Activated CD4-positive, alpha-beta T cell treated with anti-CD3 and anti-CD28 coated beads, Interleukin-2, amount 10 ng/mL, durations not matched to agents 24 days and 14 days (primary cell): ENCODE results near the gene ENOSF1. TPM values are rescaled to one million over a fixed set of nuclear protein-coding genes. Genes with fewer than 3 reads are reported as not detected.

Experiments used
- DNase-seq: peaks from one replicate; pipeline ENCODE4 v3.0.0; 2022
- H3K27ac Mint-ChIP-seq: one replicate; pipeline ENCODE4 v1.8.0; 2022; ENCODE audit warnings: mild to moderate bottlenecking, mixed read lengths
- H3K27me3 Mint-ChIP-seq: one replicate; pipeline ENCODE4 v1.8.0; 2022; ENCODE audit warnings: mixed read lengths
- H3K36me3 Mint-ChIP-seq: one replicate; pipeline ENCODE4 v1.8.0; 2022; ENCODE audit warnings: low read depth, mild to moderate bottlenecking, mixed read lengths
- H3K4me1 Mint-ChIP-seq: one replicate; pipeline ENCODE4 v1.8.0; 2021; ENCODE audit warnings: mixed read lengths
- H3K4me3 Mint-ChIP-seq: one replicate; pipeline ENCODE4 v1.8.0; 2022; ENCODE audit warnings: mild to moderate bottlenecking, moderate library complexity, mixed read lengths
- H3K9me3 Mint-ChIP-seq: one replicate; pipeline ENCODE4 v1.8.0; 2021; ENCODE audit warnings: mixed read lengths
- intact Hi-C: fragments of 100-400 bp; cut with micrococcal nuclease; formaldehyde crosslinking; loops from one replicate; pipeline ENCODE4 v1.15.1; 2023
- total RNA-seq: library from RNA; stranded (reverse); gene quantifications from 2 replicates; pipeline ENCODE4 v1.2.3, GENCODE V29; 2022

Gene ENOSF1
- total RNA-seq, 1 donor from 2014 or later = 91.8 TPM

DNA sequence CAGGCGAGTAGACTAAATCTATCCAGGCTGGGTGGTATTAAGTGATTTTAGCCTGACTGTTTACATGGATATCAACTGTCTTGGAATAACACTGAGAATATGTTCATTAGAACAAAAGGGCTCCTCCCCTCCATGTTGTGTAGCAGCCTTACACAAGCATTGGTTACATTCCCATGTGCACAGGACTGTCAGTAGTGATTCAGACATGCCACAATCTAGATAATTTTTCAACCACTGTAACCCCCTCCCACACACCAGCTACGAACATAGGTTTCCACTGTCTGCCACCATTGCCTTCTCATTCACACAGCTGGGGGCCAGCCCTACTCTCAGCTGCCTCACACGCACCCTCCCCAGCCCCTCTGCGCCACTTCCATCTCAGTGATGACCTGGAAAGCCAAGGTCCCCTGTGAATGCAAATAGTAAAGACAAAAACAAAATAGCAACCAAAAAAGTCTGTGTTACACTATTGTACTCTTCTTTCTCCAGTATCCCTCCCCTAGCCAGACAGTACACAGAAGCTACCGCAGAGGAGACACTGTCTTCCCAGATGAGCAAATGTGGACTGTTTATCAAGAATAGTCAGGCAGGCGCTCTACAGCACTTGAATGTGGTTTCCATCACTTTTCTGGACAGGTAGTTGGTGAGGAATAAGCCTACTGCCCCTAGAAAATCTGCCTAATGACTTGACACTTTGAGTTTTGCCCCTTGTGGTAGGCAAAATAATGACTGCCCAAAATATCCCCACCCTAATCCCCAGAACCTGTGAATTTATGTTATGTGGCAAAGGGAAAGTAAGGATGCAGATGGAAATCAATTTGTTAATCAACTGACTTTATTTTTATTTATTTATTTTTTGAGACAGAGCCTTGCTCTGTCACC lies 82.9 kb downstream of the ENOSF1 start:
- Mint-ChIP-seq H3K4me3 (no peak overlapping the region), H3K27ac (no peak overlapping the region), H3K27me3 (peaks cover 26% of the 10 kb centered on the region), H3K9me3 (no peaks in the 10 kb centered on the region), H3K36me3 (no peaks in the 10 kb centered on the region), H3K4me1 (peaks cover 5% of the 10 kb centered on the region)
- intact Hi-C loops = no loop called here
- DNase-seq = no peak

DNA sequence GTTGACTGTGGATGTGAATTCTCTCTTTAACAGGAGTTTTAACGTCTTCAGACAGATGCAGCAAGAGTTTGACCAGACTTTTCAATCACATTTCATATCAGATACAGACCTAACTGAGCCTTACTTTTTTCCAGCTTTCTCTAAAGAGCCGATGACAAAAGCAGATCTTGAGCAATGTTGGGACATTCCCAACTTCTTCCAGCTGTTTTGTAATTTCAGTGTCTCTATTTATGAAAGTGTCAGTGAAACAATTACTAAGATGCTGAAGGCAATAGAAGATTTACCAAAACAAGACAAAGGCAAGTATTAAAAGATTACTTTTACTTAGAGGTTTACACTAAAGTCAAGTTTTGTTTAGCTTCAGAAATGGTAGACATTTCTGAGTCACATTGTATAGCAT lies 85.2 kb downstream of the ENOSF1 start:
- Mint-ChIP-seq H3K27ac (no peak overlapping the region), H3K27me3 (peaks cover 33% of the 10 kb centered on the region), H3K4me3 (no peak overlapping the region), H3K4me1 (peaks cover 7% of the 10 kb centered on the region), H3K36me3 (no peaks in the 10 kb centered on the region), H3K9me3 (no peaks in the 10 kb centered on the region)
- intact Hi-C loops = no loop called here
- no peak for DNase-seq

DNA sequence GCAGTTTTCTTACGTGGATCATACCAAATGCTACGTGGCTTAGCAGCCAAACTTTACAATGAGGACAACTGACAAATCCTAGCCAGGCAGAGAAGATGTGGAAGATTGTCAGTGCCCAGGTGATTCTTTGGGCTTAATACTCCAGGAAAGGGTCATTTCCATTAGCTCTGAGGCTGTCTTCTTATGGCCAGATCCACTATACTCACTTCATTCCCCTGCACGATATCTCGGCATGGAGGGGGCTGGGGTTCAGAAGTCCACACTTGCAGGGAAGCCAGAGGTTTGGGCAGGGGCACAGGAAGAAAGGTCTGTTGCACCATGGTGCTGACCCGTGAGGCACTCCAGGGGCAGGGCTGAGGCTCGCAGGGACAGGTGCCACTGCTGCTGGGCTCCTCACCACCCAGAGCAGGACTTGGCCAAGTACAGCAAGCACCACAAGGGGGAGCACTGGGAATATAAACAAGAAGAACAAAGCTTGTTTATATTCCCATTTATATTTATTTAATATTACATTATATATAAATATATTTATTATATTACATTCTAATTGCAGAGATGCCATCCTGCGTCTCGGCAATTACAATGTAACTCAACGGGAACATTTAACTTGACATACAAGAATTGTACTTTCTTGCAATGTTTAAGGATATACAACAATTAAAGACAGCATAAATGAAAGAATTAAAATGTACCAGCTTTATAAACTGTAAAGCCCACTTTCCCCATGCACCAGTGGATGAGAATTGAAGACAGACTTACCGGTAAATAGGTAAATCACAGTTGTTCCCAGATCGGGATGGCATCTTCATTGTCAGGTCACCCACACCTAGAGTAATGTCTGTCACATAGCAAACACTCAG lies 88.4 kb downstream of the ENOSF1 start:
- Mint-ChIP-seq H3K27me3 (peaks cover 41% of the 10 kb centered on the region), H3K9me3 (no peaks in the 10 kb centered on the region), H3K4me3 (no peak overlapping the region), H3K4me1 (peaks cover 2% of the 10 kb centered on the region), H3K36me3 (no peaks in the 10 kb centered on the region), H3K27ac (no peak overlapping the region)
- intact Hi-C loops = loop anchor here (1.0 to 5.0 kb wide), 4 partner anchors 33 to 215 kb away; partner anchors contain the start of genes ENOSF1 and TYMS
- peak; percentile 89 for DNase-seq

DNA sequence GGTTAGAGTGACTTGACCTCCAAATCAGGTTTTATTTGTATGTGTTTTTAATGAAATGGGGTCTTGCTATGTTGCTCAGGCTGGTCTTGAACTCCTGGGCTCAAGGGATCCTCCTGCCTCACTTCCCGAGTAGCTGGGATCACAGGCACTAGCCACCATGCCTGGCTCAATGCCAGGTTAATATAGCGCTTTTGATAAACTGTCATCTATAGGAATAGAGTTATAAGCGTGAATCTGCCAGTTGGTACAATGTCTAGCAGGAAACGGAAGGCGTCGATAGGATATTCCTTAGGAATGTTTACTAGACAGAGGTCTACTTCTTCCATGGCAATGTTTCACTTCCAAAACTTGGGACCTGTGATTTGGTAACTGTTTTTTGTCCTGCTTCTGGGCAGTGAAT lies 90.1 kb downstream of the ENOSF1 start:
- H3K27me3 Mint-ChIP-seq = peaks cover 44% of the 10 kb centered on the region
- H3K4me1 Mint-ChIP-seq = peaks cover 2% of the 10 kb centered on the region
- H3K27ac Mint-ChIP-seq = no peak overlapping the region
- intact Hi-C loops = loop anchor here (5.0 kb wide), 2 partner anchors 35 to 90 kb away; partner anchors contain the start of genes ENOSF1 and TYMS
- no peak overlapping the region for H3K4me3 Mint-ChIP-seq
- no peaks in the 10 kb centered on the region for H3K36me3 Mint-ChIP-seq
- H3K9me3 Mint-ChIP-seq = no peaks in the 10 kb centered on the region
- no peak for DNase-seq

DNA sequence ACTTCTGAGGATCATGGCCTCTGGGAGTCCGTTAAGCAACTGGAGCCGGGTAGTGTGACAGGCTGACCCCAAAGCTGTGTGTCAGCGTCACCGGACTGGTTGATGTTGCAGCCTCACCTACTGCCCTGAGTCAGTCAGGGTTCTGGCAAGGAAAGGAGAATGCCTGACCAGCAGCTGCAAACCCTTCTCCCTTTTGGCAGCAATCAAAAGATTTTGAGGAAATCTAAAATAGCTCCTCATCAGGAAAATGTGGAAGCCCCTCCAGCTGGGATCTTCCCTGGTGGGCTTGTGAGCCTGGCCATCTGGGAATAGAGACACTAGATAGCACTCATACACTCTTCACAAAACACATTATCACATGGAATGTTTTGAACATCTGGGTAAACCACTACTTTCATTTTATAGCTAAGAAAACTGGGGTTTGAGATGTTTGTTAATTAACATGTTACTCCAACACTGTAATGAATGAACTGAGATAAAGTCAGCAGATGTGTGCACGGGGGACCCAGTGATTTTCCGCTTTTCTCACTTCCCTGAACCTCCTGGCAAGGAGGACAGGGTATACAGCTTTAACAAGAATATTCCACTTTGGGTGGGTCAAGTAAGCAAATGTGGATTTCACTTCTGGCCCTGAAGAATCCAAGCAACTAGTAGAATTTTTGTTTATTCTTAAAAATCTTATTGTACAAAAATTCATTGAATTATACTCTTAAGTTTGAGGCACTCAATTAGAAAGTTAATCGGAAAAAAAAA lies 91.0 kb downstream of the ENOSF1 start:
- peaks cover 2% of the 10 kb centered on the region for H3K4me1 Mint-ChIP-seq
- H3K27me3 Mint-ChIP-seq = peaks cover 41% of the 10 kb centered on the region
- DNase-seq = no peak
- H3K27ac Mint-ChIP-seq = no peak overlapping the region
- H3K4me3 Mint-ChIP-seq = no peak overlapping the region
- intact Hi-C loops = loop anchor here (5.0 kb wide), 2 partner anchors 36 to 91 kb away; partner anchors contain the start of genes ENOSF1 and TYMS
- no peaks in the 10 kb centered on the region for H3K9me3 Mint-ChIP-seq
- no peaks in the 10 kb centered on the region for H3K36me3 Mint-ChIP-seq

Other genes starting within 250 kb of the ENOSF1 start
- not detected in 2 replicates for gene COLEC12, start 211.9 kb downstream of the ENOSF1 start, total RNA-seq
- not detected in 2 replicates for gene CETN1, start 132.2 kb downstream of the ENOSF1 start, total RNA-seq
- gene CLUL1, start 115.6 kb downstream of the ENOSF1 start, total RNA-seq = not detected in 2 replicates
- gene TYMS, start 55.0 kb downstream of the ENOSF1 start, total RNA-seq = 269 and 276 TPM in 2 replicates
- 16.3 and 18.7 TPM in 2 replicates for gene YES1, start 99.6 kb upstream of the ENOSF1 start, total RNA-seq
- gene ADCYAP1, start 192.2 kb upstream of the ENOSF1 start, total RNA-seq = not detected in 2 replicates